ENCODE data around the gene YY1AP1. TPM values are rescaled to one million over a fixed set of nuclear protein-coding genes. Genes with fewer than 3 reads are reported as not detected.
A peak's percentile ranks its signal among the peaks of the same experiment; 100 is the strongest.

Gene YY1AP1
- total RNA-seq, 1 donor = 54.6 TPM

DNA sequence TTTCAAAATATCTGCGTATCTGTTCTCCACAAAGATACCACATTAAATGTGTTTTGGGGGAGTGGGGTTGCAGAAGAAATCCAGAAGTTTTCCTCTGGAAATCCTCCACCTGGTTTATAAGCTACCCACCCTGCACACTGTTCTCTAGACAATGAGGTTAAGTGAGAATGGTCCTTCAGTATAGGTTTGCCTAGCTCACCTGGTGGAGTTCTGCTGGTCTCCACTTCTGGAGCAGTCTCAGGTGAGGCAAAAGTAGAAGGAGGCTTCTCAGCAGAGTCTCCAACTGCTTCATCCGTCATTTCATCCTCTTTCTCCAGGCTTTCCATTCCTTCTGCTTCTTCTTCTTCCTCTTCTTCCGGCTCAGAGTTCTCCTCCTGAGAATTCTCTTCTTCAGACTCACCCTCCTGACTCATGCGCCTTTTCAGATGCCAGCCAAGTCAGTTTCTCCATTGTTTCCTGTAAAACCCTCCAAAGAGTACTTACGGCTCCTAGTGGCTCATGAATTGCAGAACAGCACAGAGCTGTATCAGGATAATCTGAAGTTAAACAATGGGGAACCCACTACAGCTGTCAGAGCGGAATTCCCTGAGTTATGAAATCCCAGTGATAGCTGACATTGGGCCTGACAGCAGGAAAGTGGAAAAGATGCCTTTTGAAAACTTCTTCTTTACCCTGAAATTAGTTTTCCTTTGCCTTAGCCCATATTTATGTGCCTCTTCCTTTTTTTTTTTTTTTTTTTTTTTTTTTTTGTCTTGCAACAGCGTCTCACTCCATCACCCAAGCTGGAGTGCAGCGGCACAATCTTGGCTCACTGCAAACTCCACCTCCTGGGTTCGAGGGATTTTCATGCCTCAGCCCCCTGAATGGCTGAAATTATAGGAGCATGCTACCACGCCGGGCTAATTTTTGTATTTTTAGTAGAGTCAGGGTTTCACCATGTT lies 40.1 kb downstream of the YY1AP1 start:
- no peaks in the 10 kb centered on the region for H4K20me1 ChIP-seq (ENCODE audit: insufficient read depth, low read length)
- peaks cover 41% of the 10 kb centered on the region for H3K4me1 ChIP-seq (ENCODE audit: insufficient read depth, low read length)
- peak overlapping the region; percentile 76 for H2AFZ ChIP-seq (ENCODE audit: low read length)

DNA sequence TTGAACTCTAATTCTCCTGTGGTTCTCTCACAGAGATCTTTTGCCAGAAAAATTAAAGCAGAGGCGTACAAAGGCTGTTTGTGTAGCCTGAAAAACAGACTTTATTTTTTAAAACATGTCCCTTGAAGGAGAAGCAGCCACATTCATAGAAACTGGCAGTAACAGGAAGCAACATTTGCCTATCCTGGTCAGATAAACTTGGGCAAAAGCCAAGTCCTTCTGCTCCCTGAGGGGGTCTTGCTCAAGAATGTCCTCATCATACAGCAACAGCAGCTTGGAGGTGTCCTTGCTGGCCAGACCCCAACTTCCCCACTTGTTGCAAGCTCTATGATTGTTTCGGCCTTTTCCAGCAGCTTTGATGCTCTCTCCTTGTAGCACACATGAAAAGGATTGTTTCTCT lies 42.3 kb downstream of the YY1AP1 start:
- peaks cover 34% of the 10 kb centered on the region for H3K4me1 ChIP-seq (ENCODE audit: insufficient read depth, low read length)
- no peaks in the 10 kb centered on the region for H4K20me1 ChIP-seq (ENCODE audit: insufficient read depth, low read length)
- H3K27ac ChIP-seq (ENCODE audit: low read depth, low read length) = no peak overlapping the region
- no peaks in the 10 kb centered on the region for H3K27me3 ChIP-seq (ENCODE audit: insufficient read depth, low read length)
- no peak for DNase-seq (ENCODE audit: insufficient read length, low spot score, missing footprints)
- peaks cover 4% of the 10 kb centered on the region for H3K9me3 ChIP-seq (ENCODE audit: low read depth, low read length)
- TF ChIP-seq, protein P1, sequence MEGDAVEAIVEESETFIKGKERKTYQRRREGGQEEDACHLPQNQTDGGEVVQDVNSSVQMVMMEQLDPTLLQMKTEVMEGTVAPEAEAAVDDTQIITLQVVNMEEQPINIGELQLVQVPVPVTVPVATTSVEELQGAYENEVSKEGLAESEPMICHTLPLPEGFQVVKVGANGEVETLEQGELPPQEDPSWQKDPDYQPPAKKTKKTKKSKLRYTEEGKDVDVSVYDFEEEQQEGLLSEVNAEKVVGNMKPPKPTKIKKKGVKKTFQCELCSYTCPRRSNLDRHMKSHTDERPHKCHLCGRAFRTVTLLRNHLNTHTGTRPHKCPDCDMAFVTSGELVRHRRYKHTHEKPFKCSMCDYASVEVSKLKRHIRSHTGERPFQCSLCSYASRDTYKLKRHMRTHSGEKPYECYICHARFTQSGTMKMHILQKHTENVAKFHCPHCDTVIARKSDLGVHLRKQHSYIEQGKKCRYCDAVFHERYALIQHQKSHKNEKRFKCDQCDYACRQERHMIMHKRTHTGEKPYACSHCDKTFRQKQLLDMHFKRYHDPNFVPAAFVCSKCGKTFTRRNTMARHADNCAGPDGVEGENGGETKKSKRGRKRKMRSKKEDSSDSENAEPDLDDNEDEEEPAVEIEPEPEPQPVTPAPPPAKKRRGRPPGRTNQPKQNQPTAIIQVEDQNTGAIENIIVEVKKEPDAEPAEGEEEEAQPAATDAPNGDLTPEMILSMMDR (IDR thresholded peaks at IDR 0.05; ENCODE audit: extremely low read depth, low read depth, low read length) = no peak
- H3K4me3 ChIP-seq (ENCODE audit: insufficient read depth, low read length) = no peak overlapping the region
- H3K4me2 ChIP-seq (ENCODE audit: insufficient read depth, low read length) = peak overlapping the region; percentile 58
- H2AFZ ChIP-seq (ENCODE audit: low read length) = peak overlapping the region; percentile 56
- peaks cover 3% of the 10 kb centered on the region for H3K79me2 ChIP-seq (ENCODE audit: insufficient read depth, low read length)
- H3K36me3 ChIP-seq (ENCODE audit: insufficient read depth, low read length) = no peaks in the 10 kb centered on the region

More for the DNA sequence above, 40.1 kb downstream of the YY1AP1 start:
- Histone ChIP-seq H3K79me2 (ENCODE audit: insufficient read depth, low read length) (peaks cover 3% of the 10 kb centered on the region), H3K27me3 (ENCODE audit: insufficient read depth, low read length) (no peaks in the 10 kb centered on the region), H3K27ac (ENCODE audit: low read depth, low read length) (peak overlapping the region; percentile 71), H3K9me3 (ENCODE audit: low read depth, low read length) (no peaks in the 10 kb centered on the region), H3K4me2 (ENCODE audit: insufficient read depth, low read length) (peak overlapping the region; percentile 86), H3K36me3 (ENCODE audit: insufficient read depth, low read length) (no peaks in the 10 kb centered on the region), H3K4me3 (ENCODE audit: insufficient read depth, low read length) (peak overlapping the region; percentile 66)
- TF ChIP-seq, protein P1 (IDR thresholded peaks at IDR 0.05; ENCODE audit: extremely low read depth, low read depth, low read length) = peak; percentile 78
- peak; percentile 90 for DNase-seq (ENCODE audit: insufficient read length, low spot score, missing footprints)

DNA sequence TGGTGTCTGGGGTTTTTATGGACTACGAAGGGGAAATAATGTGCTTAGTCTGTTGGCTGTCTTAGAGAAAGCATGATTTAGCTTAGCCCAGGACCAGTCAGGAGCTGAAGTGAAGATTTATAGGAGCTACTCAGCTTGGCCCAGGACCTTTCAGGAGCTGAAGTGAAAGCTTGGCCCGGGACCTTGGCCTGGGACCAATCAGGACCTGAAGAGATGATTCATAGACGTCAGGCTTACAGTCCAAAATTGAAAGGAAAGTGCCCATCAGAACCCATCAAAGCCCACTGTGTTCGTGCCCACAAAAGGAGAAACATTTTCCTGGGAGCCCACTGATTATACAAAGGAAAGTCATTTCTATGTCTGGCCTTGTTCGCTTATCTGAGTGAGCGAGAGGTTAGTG lies 42.9 kb downstream of the YY1AP1 start:
- peaks cover 28% of the 10 kb centered on the region for H3K4me1 ChIP-seq (ENCODE audit: insufficient read depth, low read length)
- TF ChIP-seq, protein P1 (IDR thresholded peaks at IDR 0.05; ENCODE audit: extremely low read depth, low read depth, low read length) = no peak
- no peaks in the 10 kb centered on the region for H3K27me3 ChIP-seq (ENCODE audit: insufficient read depth, low read length)
- H3K9me3 ChIP-seq (ENCODE audit: low read depth, low read length) = peaks cover 4% of the 10 kb centered on the region
- peak overlapping the region; percentile 24 for H3K27ac ChIP-seq (ENCODE audit: low read depth, low read length)
- H2AFZ ChIP-seq (ENCODE audit: low read length) = peak overlapping the region; percentile 74
- no peaks in the 10 kb centered on the region for H4K20me1 ChIP-seq (ENCODE audit: insufficient read depth, low read length)
- DNase-seq (ENCODE audit: insufficient read length, low spot score, missing footprints) = peak; percentile 57
- no peaks in the 10 kb centered on the region for H3K36me3 ChIP-seq (ENCODE audit: insufficient read depth, low read length)
- peaks cover 3% of the 10 kb centered on the region for H3K79me2 ChIP-seq (ENCODE audit: insufficient read depth, low read length)
- no peak overlapping the region for H3K4me3 ChIP-seq (ENCODE audit: insufficient read depth, low read length)
- peak overlapping the region; percentile 58 for H3K4me2 ChIP-seq (ENCODE audit: insufficient read depth, low read length)

DNA sequence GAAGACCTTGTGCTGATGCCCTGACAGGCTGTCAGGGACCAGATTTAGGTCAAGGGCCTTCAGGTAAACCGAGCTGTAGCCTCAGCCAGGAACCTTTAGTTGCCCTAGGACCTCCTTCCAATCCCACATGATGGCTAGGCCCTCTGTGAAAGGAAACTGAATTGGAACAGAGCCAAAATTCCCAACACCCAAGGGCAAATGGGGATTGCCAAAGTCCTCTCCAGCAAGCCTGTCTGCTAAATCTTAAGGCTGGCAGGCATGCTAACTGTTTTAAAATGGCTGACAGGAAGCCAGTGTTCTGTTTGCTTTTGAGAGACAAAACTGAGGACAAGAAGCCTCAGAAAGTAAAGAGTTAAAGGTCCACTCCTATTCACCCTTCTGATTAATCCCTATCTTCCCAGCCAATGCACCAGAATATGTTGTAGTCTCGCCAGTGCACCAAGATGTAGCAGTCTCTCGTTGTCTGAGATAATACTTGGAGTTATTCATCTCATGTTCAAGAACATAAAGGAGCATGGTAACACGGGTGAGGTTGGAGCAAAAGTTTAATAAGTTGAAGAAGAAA lies 43.5 kb downstream of the YY1AP1 start:
- Histone ChIP-seq H3K4me2 (ENCODE audit: insufficient read depth, low read length) (peak overlapping the region; percentile 58), H2AFZ (ENCODE audit: low read length) (peak overlapping the region; percentile 74), H3K79me2 (ENCODE audit: insufficient read depth, low read length) (peaks cover 3% of the 10 kb centered on the region), H3K4me1 (ENCODE audit: insufficient read depth, low read length) (peaks cover 27% of the 10 kb centered on the region), H3K9me3 (ENCODE audit: low read depth, low read length) (peaks cover 4% of the 10 kb centered on the region), H3K27ac (ENCODE audit: low read depth, low read length) (peak overlapping the region; percentile 24), H3K36me3 (ENCODE audit: insufficient read depth, low read length) (no peaks in the 10 kb centered on the region), H3K27me3 (ENCODE audit: insufficient read depth, low read length) (no peaks in the 10 kb centered on the region), H4K20me1 (ENCODE audit: insufficient read depth, low read length) (no peaks in the 10 kb centered on the region), H3K4me3 (ENCODE audit: insufficient read depth, low read length) (no peak overlapping the region)
- peak; percentile 34 for DNase-seq (ENCODE audit: insufficient read length, low spot score, missing footprints)
- TF ChIP-seq, protein P1 (IDR thresholded peaks at IDR 0.05; ENCODE audit: extremely low read depth, low read depth, low read length) = no peak

Data from osteoblast (primary cell).